H9 (cell line): ENCODE results near the gene SMNDC1. TPM values are rescaled to one million over a fixed set of nuclear protein-coding genes. Genes with fewer than 3 reads are reported as not detected.

Experiments used
- DNase-seq: peaks from one replicate; pipeline ENCODE4 v3.0.0-alpha.2; 2017
- H2AFZ ChIP-seq: one replicate; pipeline ENCODE4 v1.6.1; 2013; ENCODE audit warnings: mild to moderate bottlenecking, low read length, control low read depth, moderate library complexity
- H2AK5ac ChIP-seq: 2 replicates; pipeline ENCODE4 v1.6.1; 2013; ENCODE audit warnings: low read length, control low read depth, mixed read lengths; ENCODE audit not compliant: insufficient read length
- H2BK120ac ChIP-seq: one replicate; pipeline ENCODE4 v1.6.1; 2013; ENCODE audit warnings: low read depth, mild to moderate bottlenecking, low read length, control low read depth, inconsistent platforms; ENCODE audit not compliant: poor library complexity, severe bottlenecking
- H2BK12ac ChIP-seq: 2 replicates; pipeline ENCODE4 v1.6.1; 2013; ENCODE audit warnings: low read length, control low read depth, mixed read lengths, low read depth; ENCODE audit not compliant: insufficient read length
- H2BK15ac ChIP-seq: 2 replicates; pipeline ENCODE4 v1.6.1; 2013; ENCODE audit warnings: low read depth, low read length, control low read depth
- H2BK20ac ChIP-seq: one replicate; pipeline ENCODE4 v1.6.1; 2013; ENCODE audit warnings: low read depth, mild to moderate bottlenecking, low read length, control low read depth, inconsistent platforms; ENCODE audit not compliant: poor library complexity, severe bottlenecking
- H2BK5ac ChIP-seq: 2 replicates; pipeline ENCODE4 v1.6.1; 2013; ENCODE audit warnings: low read length, control low read depth, mixed read lengths; ENCODE audit not compliant: insufficient read length
- H3K14ac ChIP-seq: 2 replicates; pipeline ENCODE4 v1.6.1; 2013; ENCODE audit warnings: low read length, control low read depth; ENCODE audit not compliant: insufficient read depth
- H3K18ac ChIP-seq: 2 replicates; pipeline ENCODE4 v1.6.1; 2013; ENCODE audit warnings: low read depth, mild to moderate bottlenecking, mixed read lengths, low read length, control low read depth; ENCODE audit not compliant: insufficient read length
- H3K23ac ChIP-seq: 2 replicates; pipeline ENCODE4 v1.6.1; 2013; ENCODE audit warnings: low read length, control low read depth, mixed read lengths, low read depth; ENCODE audit not compliant: insufficient read length
- H3K23me2 ChIP-seq: 2 replicates; pipeline ENCODE4 v1.6.1; 2013; ENCODE audit warnings: low read depth, mild to moderate bottlenecking, mixed read lengths, low read length, control low read depth; ENCODE audit not compliant: insufficient read length, poor library complexity, severe bottlenecking
- H3K27ac ChIP-seq: 2 replicates; pipeline ENCODE4 v1.5.1; 2013; ENCODE audit warnings: low read length, control low read depth, mixed read lengths, low read depth; ENCODE audit not compliant: insufficient read length
- H3K27me3 ChIP-seq: 2 replicates; pipeline ENCODE4 v1.6.1; 2013; ENCODE audit warnings: low read length, control low read depth, inconsistent platforms; ENCODE audit not compliant: insufficient read depth
- H3K4ac ChIP-seq: 2 replicates; pipeline ENCODE4 v1.6.1; 2013; ENCODE audit warnings: low read depth, mild to moderate bottlenecking, control low read depth, inconsistent platforms, low read length, moderate library complexity
- H3K4me1 ChIP-seq: 2 replicates; pipeline ENCODE4 v1.6.1; 2013; ENCODE audit warnings: low read length, control low read depth, inconsistent platforms; ENCODE audit not compliant: insufficient read depth
- H3K4me2 ChIP-seq: 2 replicates; pipeline ENCODE4 v1.6.1; 2013; ENCODE audit warnings: low read length, control low read depth, mixed read lengths; ENCODE audit not compliant: insufficient read length, insufficient read depth
- H3K56ac ChIP-seq: 2 replicates; pipeline ENCODE4 v1.6.1; 2013; ENCODE audit warnings: low read depth, mild to moderate bottlenecking, mixed read lengths, low read length, control low read depth; ENCODE audit not compliant: insufficient read length
- H3K79me1 ChIP-seq: 2 replicates; pipeline ENCODE4 v1.6.1; 2013; ENCODE audit warnings: low read depth, mild to moderate bottlenecking, moderate library complexity, low read length, control low read depth, inconsistent platforms; ENCODE audit not compliant: insufficient read depth, poor library complexity, severe bottlenecking
- H3K79me2 ChIP-seq: 2 replicates; pipeline ENCODE4 v1.6.1; 2013; ENCODE audit warnings: low read length, control low read depth, inconsistent platforms; ENCODE audit not compliant: insufficient read depth
- H3K9ac ChIP-seq: 2 replicates; pipeline ENCODE4 v1.6.1; 2013; ENCODE audit warnings: low read length, control low read depth, mixed read lengths; ENCODE audit not compliant: insufficient read length; ENCODE audit errors: extremely low read depth
- H3K9me3 ChIP-seq: one replicate; pipeline ENCODE4 v1.6.1; 2013; ENCODE audit warnings: low read depth, low read length, inconsistent platforms; ENCODE audit not compliant: control insufficient read depth
- H3T11ph ChIP-seq: one replicate; pipeline ENCODE4 v1.6.1; 2013; ENCODE audit warnings: mild to moderate bottlenecking, low read length, control low read depth, inconsistent platforms
- H4K20me1 ChIP-seq: one replicate; pipeline ENCODE4 v1.6.1; 2013; ENCODE audit not compliant: control insufficient read depth, insufficient read length, insufficient read depth
- H4K5ac ChIP-seq: 2 replicates; pipeline ENCODE4 v1.6.1; 2013; ENCODE audit warnings: low read depth, mild to moderate bottlenecking, mixed read lengths, low read length, control low read depth; ENCODE audit not compliant: insufficient read length
- H4K8ac ChIP-seq: replicated peaks from 2 replicates; pipeline ENCODE4 v1.6.1; 2013; ENCODE audit warnings: low read length, control low read depth, mixed read lengths, low read depth; ENCODE audit not compliant: insufficient read length
- H4K91ac ChIP-seq: 2 replicates; pipeline ENCODE4 v1.6.1; 2013; ENCODE audit warnings: low read depth, mild to moderate bottlenecking, moderate library complexity, mixed read lengths, low read length, control low read depth; ENCODE audit not compliant: insufficient read length
- H3K27ac Mint-ChIP-seq, 3 experiments: 2 replicates in 2 of 3; 3 replicates in 1 of 3; pipeline ENCODE4 v1.8.0; 2020 to 2021; ENCODE audit warnings: mixed read lengths in 3 of 3, mild to moderate bottlenecking in 1 of 3, moderate library complexity in 1 of 3
- H3K27me3 Mint-ChIP-seq: 2 replicates; pipeline ENCODE4 v1.8.0; 2021; ENCODE audit warnings: low read depth, mild to moderate bottlenecking, moderate library complexity, mixed read lengths
- H3K36me3 Mint-ChIP-seq, 3 experiments: 2 replicates in 2 of 3; 3 replicates in 1 of 3; pipeline ENCODE4 v1.8.0; 2020 to 2021; ENCODE audit warnings: low read depth in 3 of 3, mixed read lengths in 3 of 3; ENCODE audit not compliant: insufficient read depth in 1 of 3
- H3K4me1 Mint-ChIP-seq, 2 experiments: 2 replicates each; pipeline ENCODE4 v1.8.0; 2020; ENCODE audit warnings: mixed read lengths in 2 of 2
- H3K4me3 Mint-ChIP-seq, 2 experiments: 2 replicates in 1 of 2; 3 replicates in 1 of 2; pipeline ENCODE4 v1.8.0; 2020 to 2021; ENCODE audit warnings: mild to moderate bottlenecking in 2 of 2, mixed read lengths in 2 of 2, moderate library complexity in 1 of 2
- H3K9me3 Mint-ChIP-seq, 2 experiments: 2 replicates in 1 of 2; 3 replicates in 1 of 2; pipeline ENCODE4 v1.8.0; 2020; ENCODE audit warnings: mild to moderate bottlenecking in 2 of 2, mixed read lengths in 2 of 2, moderate library complexity in 1 of 2
- CTCF ChIP-seq: fragments of 200-600 bp; sonication (generic); conservative IDR thresholded peaks from 3 replicates; pipeline ENCODE4 v1.8.0; 2021; ENCODE audit warnings: antibody characterized with exemption, mild to moderate bottlenecking
- WGBS: extraction: QIAGEN DNeasy Blood & Tissue Kit; methylation state at CpG from one replicate; pipeline ENCODE4 v1.1.7; 2013; ENCODE audit warnings: missing lambda C conversion rate, low lambda C conversion rate, mixed read lengths; ENCODE audit not compliant: insufficient read length; ENCODE audit errors: extremely low coverage; 5-methylcytosine and 5-hydroxymethylcytosine counted together
- total RNA-seq: library from RNA; stranded (reverse); gene quantifications from 2 replicates; pipeline ENCODE4 v1.2.1, GENCODE V29; 2021

SMNDC1 gene
- total RNA-seq, 1 experiment from 2014 or later, result 55.7 TPM

GRCh38 chr10:110323503-110323902, 18.8 kb upstream of the SMNDC1 start:
- Mint-ChIP-seq H3K4me3 (no peak overlapping the region), H3K4me1 (peaks cover 4 to 9% of the 10 kb centered on the region in 2 experiments), H3K9me3 (peaks cover 6 to 7% of the 10 kb centered on the region in 2 experiments), H3K27me3 (peaks cover 4% of the 10 kb centered on the region), H3K36me3 (peaks cover 0 to 3% (median 2%) of the 10 kb centered on the region in 3 experiments; a peak in 5 of 7 replicates), H3K27ac (no peak overlapping the region)
- no peak overlapping the region for H3K4ac ChIP-seq
- no peak overlapping the region for H4K5ac ChIP-seq
- H4K91ac ChIP-seq, result no peak overlapping the region
- no peaks in the 10 kb centered on the region for H3K23me2 ChIP-seq
- no CpG with 5 or more reads among the region's 2 CpGs for WGBS
- no peak overlapping the region for H3K14ac ChIP-seq
- H3K9me3 ChIP-seq, result no peaks in the 10 kb centered on the region
- no peak for TF ChIP-seq CTCF
- no peaks in the 10 kb centered on the region for H3K4me1 ChIP-seq
- no peak overlapping the region for H2AFZ ChIP-seq
- H2BK12ac ChIP-seq, result no peak overlapping the region
- H3K79me2 ChIP-seq, result no peaks in the 10 kb centered on the region
- H3K79me1 ChIP-seq, result no peaks in the 10 kb centered on the region
- H3T11ph ChIP-seq, result no peak overlapping the region
- H3K9ac ChIP-seq, result no peak overlapping the region
- H2AK5ac ChIP-seq, result no peak overlapping the region
- no peaks in the 10 kb centered on the region for H3K27me3 ChIP-seq
- no peak overlapping the region for H3K4me2 ChIP-seq
- no peak overlapping the region for H2BK20ac ChIP-seq
- H4K8ac ChIP-seq, result no peak overlapping the region
- H3K18ac ChIP-seq, result no peak overlapping the region
- H2BK15ac ChIP-seq, result no peak overlapping the region
- no peak overlapping the region for H3K27ac ChIP-seq
- H3K56ac ChIP-seq, result no peak overlapping the region
- no peaks in the 10 kb centered on the region for H4K20me1 ChIP-seq
- no peak overlapping the region for H3K23ac ChIP-seq
- no peak for DNase-seq
- no peak overlapping the region for H2BK5ac ChIP-seq
- H2BK120ac ChIP-seq, result no peak overlapping the region
